ENCODE results near the gene LRRC45.

DNA sequence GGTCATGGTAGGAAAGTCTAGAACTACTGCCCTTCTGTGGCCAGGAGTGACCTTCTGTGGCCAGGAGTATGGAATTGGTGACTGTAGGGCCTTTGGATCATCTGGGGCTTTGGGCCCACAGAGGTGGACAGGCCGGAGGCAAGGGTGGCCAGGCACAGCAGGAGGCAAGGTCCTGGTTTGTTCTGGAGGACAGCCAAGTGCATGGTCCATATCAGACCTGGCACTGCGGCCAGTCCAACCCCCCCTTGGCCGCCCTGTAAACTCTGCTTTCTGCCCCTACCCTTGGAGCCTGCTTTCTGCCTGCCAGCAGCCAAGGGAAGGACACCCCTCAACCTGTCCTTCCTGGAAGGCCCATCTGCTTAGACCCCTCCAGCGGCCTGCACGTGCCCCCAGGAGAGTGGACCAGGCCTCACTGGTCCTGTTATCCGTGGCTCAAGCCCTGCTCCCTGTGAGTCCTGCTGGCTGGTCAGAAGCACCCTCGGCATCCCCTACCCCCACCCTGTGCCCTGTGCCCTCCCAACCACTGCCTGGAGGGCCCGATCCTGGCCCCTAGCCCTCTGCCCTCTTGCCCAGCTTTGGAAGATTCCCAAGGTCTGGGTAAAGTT is 16.7 kb downstream of the LRRC45 start:
- TF ChIP-seq, protein P1, sequence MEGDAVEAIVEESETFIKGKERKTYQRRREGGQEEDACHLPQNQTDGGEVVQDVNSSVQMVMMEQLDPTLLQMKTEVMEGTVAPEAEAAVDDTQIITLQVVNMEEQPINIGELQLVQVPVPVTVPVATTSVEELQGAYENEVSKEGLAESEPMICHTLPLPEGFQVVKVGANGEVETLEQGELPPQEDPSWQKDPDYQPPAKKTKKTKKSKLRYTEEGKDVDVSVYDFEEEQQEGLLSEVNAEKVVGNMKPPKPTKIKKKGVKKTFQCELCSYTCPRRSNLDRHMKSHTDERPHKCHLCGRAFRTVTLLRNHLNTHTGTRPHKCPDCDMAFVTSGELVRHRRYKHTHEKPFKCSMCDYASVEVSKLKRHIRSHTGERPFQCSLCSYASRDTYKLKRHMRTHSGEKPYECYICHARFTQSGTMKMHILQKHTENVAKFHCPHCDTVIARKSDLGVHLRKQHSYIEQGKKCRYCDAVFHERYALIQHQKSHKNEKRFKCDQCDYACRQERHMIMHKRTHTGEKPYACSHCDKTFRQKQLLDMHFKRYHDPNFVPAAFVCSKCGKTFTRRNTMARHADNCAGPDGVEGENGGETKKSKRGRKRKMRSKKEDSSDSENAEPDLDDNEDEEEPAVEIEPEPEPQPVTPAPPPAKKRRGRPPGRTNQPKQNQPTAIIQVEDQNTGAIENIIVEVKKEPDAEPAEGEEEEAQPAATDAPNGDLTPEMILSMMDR (IDR thresholded peaks at IDR 0.05): no peak
- no peak for TF ChIP-seq POLR2A (IDR thresholded peaks at IDR 0.05)

Measured in heart left ventricle (tissue), 13 donors.